Measurements from ENCODE around the gene ARPC5L. TPM values are rescaled to one million over a fixed set of nuclear protein-coding genes. Genes with fewer than 3 reads are reported as not detected.

ARPC5L gene
- total RNA-seq, 2 donors from 2014 or later: 27.8 to 41.1 TPM

GRCh38 chr9:124869986-124870560 lies 8.1 kb downstream of the ARPC5L start:
- Histone ChIP-seq H3K4me1 (replicated peaks) (peaks cover 11% of the 10 kb centered on the region), H3K36me3 (no peaks in the 10 kb centered on the region), H3K27me3 (replicated peaks; ENCODE audit: insufficient read depth) (no peaks in the 10 kb centered on the region), H3K9me3 (no peaks in the 10 kb centered on the region), H3K27ac (peak overlapping the region; percentile 87), H3K4me3 (peak overlapping the region; percentile 96 to 98)
- 8% methylated on average over 12 of the region's 12 CpGs for WGBS
- no peak for DNase-seq (ENCODE audit: low spot score)
- TF ChIP-seq POLR2A (IDR thresholded peaks at IDR 0.05) (peak; percentile 13), CTCF (IDR thresholded peaks at IDR 0.05) (no peak), POLR2AphosphoS5 (IDR thresholded peaks at IDR 0.05) (peak; percentile 49)
- intact Hi-C loops (cut with DNase I): loop anchor here (10.0 kb wide), 1 partner anchor 75 kb away; the partner anchor contains the start of gene GOLGA1

GRCh38 chr9:124870723-124871122 lies 8.8 kb downstream of the ARPC5L start:
- 55% methylated on average over 6 of the region's 6 CpGs for WGBS
- Histone ChIP-seq H3K36me3 (no peaks in the 10 kb centered on the region), H3K4me3 (peak overlapping the region in 1 of 2 donors; percentile 96), H3K27me3 (replicated peaks; ENCODE audit: insufficient read depth) (no peaks in the 10 kb centered on the region), H3K27ac (no peak overlapping the region), H3K4me1 (replicated peaks) (peaks cover 11% of the 10 kb centered on the region), H3K9me3 (no peaks in the 10 kb centered on the region)
- TF ChIP-seq POLR2AphosphoS5 (IDR thresholded peaks at IDR 0.05): no peak
- TF ChIP-seq CTCF (IDR thresholded peaks at IDR 0.05): no peak
- TF ChIP-seq POLR2A (IDR thresholded peaks at IDR 0.05): no peak
- intact Hi-C loops (cut with DNase I): no loop called here
- DNase-seq (ENCODE audit: low spot score): no peak

- TF ChIP-seq CTCF (IDR thresholded peaks at IDR 0.05) (no peak), POLR2A (IDR thresholded peaks at IDR 0.05) (no peak), POLR2AphosphoS5 (IDR thresholded peaks at IDR 0.05) (no peak)
- intact Hi-C loops (cut with DNase I): no loop called here
- no peak for DNase-seq (ENCODE audit: low spot score)
Measured at GRCh38 chr9:124871156-124871561, 9.2 kb downstream of the ARPC5L start.

GRCh38 chr9:124873664-124874063 lies 11.7 kb downstream of the ARPC5L start:
- no peak for TF ChIP-seq CTCF (IDR thresholded peaks at IDR 0.05)
- no peak for TF ChIP-seq POLR2AphosphoS5 (IDR thresholded peaks at IDR 0.05)
- H3K9me3 ChIP-seq: no peaks in the 10 kb centered on the region
- intact Hi-C loops (cut with DNase I): no loop called here
- peaks cover 11% of the 10 kb centered on the region for H3K4me1 ChIP-seq (replicated peaks)
- no peak overlapping the region for H3K4me3 ChIP-seq
- 82% methylated on average over 14 of the region's 14 CpGs for WGBS
- no peaks in the 10 kb centered on the region for H3K27me3 ChIP-seq (replicated peaks; ENCODE audit: insufficient read depth)
- DNase-seq (ENCODE audit: low spot score): no peak
- H3K36me3 ChIP-seq: no peaks in the 10 kb centered on the region
- H3K27ac ChIP-seq: no peak overlapping the region

More at GRCh38 chr9:124871156-124871561, 9.2 kb downstream of the ARPC5L start:
- Histone ChIP-seq H3K4me1 (replicated peaks) (peaks cover 11% of the 10 kb centered on the region), H3K4me3 (no peak overlapping the region), H3K36me3 (no peaks in the 10 kb centered on the region), H3K27ac (no peak overlapping the region), H3K27me3 (replicated peaks; ENCODE audit: insufficient read depth) (no peaks in the 10 kb centered on the region), H3K9me3 (no peaks in the 10 kb centered on the region)
- WGBS: 77% methylated on average over 11 of the region's 11 CpGs

GRCh38 chr9:124875501-124875900 lies 13.6 kb downstream of the ARPC5L start:
- Histone ChIP-seq H3K9me3 (no peaks in the 10 kb centered on the region), H3K4me3 (no peak overlapping the region), H3K36me3 (no peaks in the 10 kb centered on the region), H3K27ac (no peak overlapping the region), H3K4me1 (replicated peaks) (peaks cover 9% of the 10 kb centered on the region), H3K27me3 (replicated peaks; ENCODE audit: insufficient read depth) (no peaks in the 10 kb centered on the region)
- no peak for TF ChIP-seq CTCF (IDR thresholded peaks at IDR 0.05)
- no peak for TF ChIP-seq POLR2A (IDR thresholded peaks at IDR 0.05)
- TF ChIP-seq POLR2AphosphoS5 (IDR thresholded peaks at IDR 0.05): no peak
- WGBS: 90% methylated on average over 6 of the region's 6 CpGs
- intact Hi-C loops (cut with DNase I): no loop called here
- DNase-seq (ENCODE audit: low spot score): no peak
